GM19463 (cell line): Measurements from ENCODE around the gene ACOX3.
"Not testable (repeated sequence)": the region's sequence is repeated elsewhere in the genome, so short reads cannot be mapped to it uniquely, and the experiment has no call there.

ENCODE experiments used
- ATAC-seq: cut with Tn5 transposase; IDR thresholded peaks from one replicate; pipeline ENCODE4 v1.9.1; 2021; ENCODE audit warnings: mild to moderate bottlenecking, moderate library complexity; ENCODE audit not compliant: unreplicated experiment

The ACOX3 gene

GRCh38 chr4:8440492-8441311 lies at the start of gene ACOX3, which contains the start of gene TRMT44:
Gene ACOX3 (minus strand): TSS chr4:8440723. CDS start chr4:8416521, 24,202 bp downstream.
Gene TRMT44 (plus strand): TSS chr4:8440777. CDS start chr4:8440823, 46 bp downstream.
- peak; percentile 80 for ATAC-seq

GRCh38 chr4:8488791-8489369 lies 48.4 kb upstream of the ACOX3 start:
- ATAC-seq: no peak

GRCh38 chr4:8486643-8487042 lies 46.1 kb upstream of the ACOX3 start:
- not testable (repeated sequence) for ATAC-seq

GRCh38 chr4:8480221-8480620 lies 39.7 kb upstream of the ACOX3 start:
- no peak for ATAC-seq

GRCh38 chr4:8478801-8479744 lies 38.5 kb upstream of the ACOX3 start:
- no peak for ATAC-seq

- ATAC-seq: no peak
These were observed 37.8 kb upstream of the ACOX3 start for GRCh38 chr4:8478371-8478770.

- ATAC-seq: no peak
These were observed 37.2 kb upstream of the ACOX3 start for GRCh38 chr4:8477676-8478075.

GRCh38 chr4:8477095-8477635 lies 36.6 kb upstream of the ACOX3 start:
- no peak for ATAC-seq

- no peak for ATAC-seq
These were observed 35.4 kb upstream of the ACOX3 start for GRCh38 chr4:8475751-8476575.

GRCh38 chr4:8474856-8475255 lies 34.3 kb upstream of the ACOX3 start:
- ATAC-seq: no peak

- no peak for ATAC-seq
These were observed 33.5 kb upstream of the ACOX3 start for GRCh38 chr4:8473920-8474590.

- no peak for ATAC-seq
These were observed 32.8 kb upstream of the ACOX3 start for GRCh38 chr4:8473198-8473919.

- ATAC-seq: no peak
These were observed 32.2 kb upstream of the ACOX3 start for GRCh38 chr4:8472689-8473197.

- no peak for ATAC-seq
These were observed 31.7 kb upstream of the ACOX3 start for GRCh38 chr4:8472158-8472688.

GRCh38 chr4:8471211-8471875 lies 30.8 kb upstream of the ACOX3 start:
- no peak for ATAC-seq

- ATAC-seq: no peak
These were observed 30.0 kb upstream of the ACOX3 start for GRCh38 chr4:8470451-8471024.

- no peak for ATAC-seq
These were observed 29.0 kb upstream of the ACOX3 start for GRCh38 chr4:8469550-8469949.
